Vagina (tissue), 2 donors: ENCODE measurements around the gene SLC24A3. TPM values are rescaled to one million over a fixed set of nuclear protein-coding genes. Genes with fewer than 3 reads are reported as not detected.

Experiments used
- DNase-seq, 2 donors: peaks; one replicate each; pipeline ENCODE4 v3.0.0-alpha.2; 2017; ENCODE audit errors: extremely low spot score in 2 of 2
- H3K27ac ChIP-seq: fragments of 200-600 bp; sonication (generic); one replicate; pipeline ENCODE4 v1.5.1; 2019
- H3K27me3 ChIP-seq: fragments of 200-600 bp; sonication (generic); one replicate; pipeline ENCODE4 v1.5.1; 2019
- H3K36me3 ChIP-seq, 2 donors: fragments of 200-600 bp; sonication (generic); one replicate each; pipeline ENCODE4 v1.5.1; 2017 to 2019
- H3K4me1 ChIP-seq: fragments of 200-600 bp; sonication (generic); one replicate; pipeline ENCODE4 v1.5.1; 2019
- H3K4me3 ChIP-seq, 2 donors: fragments of 200-600 bp; sonication (generic); 1 replicate in 1 of 2; 2 replicates in 1 of 2; pipeline ENCODE4 v1.5.1; 2016 to 2019
- H3K9me3 ChIP-seq: fragments of 200-600 bp; sonication (generic); one replicate; pipeline ENCODE4 v1.5.1; 2019
- CTCF ChIP-seq, 3 experiments: fragments of 450-650 bp in 2 of 3; fragments of 200-600 bp in 1 of 3; sonication (generic) in 1 of 3; IDR thresholded peaks; one replicate each; pipeline ENCODE4 v1.5.1; 2017 to 2019; ENCODE audit warnings: antibody characterized with exemption in 3 of 3, mild to moderate bottlenecking in 2 of 3, moderate library complexity in 2 of 3
- POLR2A ChIP-seq, 2 donors: fragments of 450-650 bp; IDR thresholded peaks; one replicate each; pipeline ENCODE4 v1.6.1; 2017; ENCODE audit warnings: antibody characterized with exemption in 2 of 2, mild to moderate bottlenecking in 2 of 2, moderate library complexity in 2 of 2
- POLR2AphosphoS5 ChIP-seq, 2 donors: sonication (generic); formaldehyde crosslinking; IDR thresholded peaks; one replicate each; pipeline ENCODE4 v1.9.0; 2017; ENCODE audit warnings: antibody characterized with exemption in 2 of 2, mild to moderate bottlenecking in 2 of 2, low read depth in 1 of 2; ENCODE audit not compliant: insufficient read depth in 1 of 2
- intact Hi-C: fragments of 100-400 bp; cut with DNase I; formaldehyde crosslinking; loops from one replicate; pipeline ENCODE4 v1.15.1; 2023
- total RNA-seq: library from RNA; depleted of rRNA; stranded (reverse); fragments of >200 nt; gene quantifications from one replicate; pipeline ENCODE4 v1.2.3, GENCODE V29; 2016

SLC24A3 gene
- total RNA-seq, 1 donor from 2014 or later, result 12.3 TPM

GRCh38 chr20:19408971-19409370 is 196.5 kb downstream of the SLC24A3 start:
- no peak overlapping the region for H3K4me3 ChIP-seq
- intact Hi-C loops, result no loop called here
- H3K9me3 ChIP-seq, result no peaks in the 10 kb centered on the region
- TF ChIP-seq CTCF (IDR thresholded peaks at IDR 0.05) (no peak), POLR2A (IDR thresholded peaks at IDR 0.05) (no peak), POLR2AphosphoS5 (IDR thresholded peaks at IDR 0.05; ENCODE audit: insufficient read depth in 1 of 2, low read depth in 1 of 2) (no peak)
- peaks cover 18% of the 10 kb centered on the region for H3K4me1 ChIP-seq
- no peaks in the 10 kb centered on the region for H3K36me3 ChIP-seq
- DNase-seq, result no peak
- H3K27ac ChIP-seq, result no peak overlapping the region
- no peaks in the 10 kb centered on the region for H3K27me3 ChIP-seq

GRCh38 chr20:19411811-19412210 is 199.4 kb downstream of the SLC24A3 start:
- H3K4me1 ChIP-seq, result peaks cover 4% of the 10 kb centered on the region
- no peak overlapping the region for H3K27ac ChIP-seq
- H3K9me3 ChIP-seq, result no peaks in the 10 kb centered on the region
- H3K27me3 ChIP-seq, result no peaks in the 10 kb centered on the region
- no peak overlapping the region for H3K4me3 ChIP-seq
- no peak for TF ChIP-seq POLR2A (IDR thresholded peaks at IDR 0.05)
- no peak for TF ChIP-seq POLR2AphosphoS5 (IDR thresholded peaks at IDR 0.05; ENCODE audit: insufficient read depth in 1 of 2, low read depth in 1 of 2)
- TF ChIP-seq CTCF (IDR thresholded peaks at IDR 0.05), result no peak
- intact Hi-C loops, result no loop called here
- H3K36me3 ChIP-seq, result no peaks in the 10 kb centered on the region
- DNase-seq, result no peak

- H3K9me3 ChIP-seq, result no peaks in the 10 kb centered on the region
- H3K36me3 ChIP-seq, result no peaks in the 10 kb centered on the region
- no peak overlapping the region for H3K27ac ChIP-seq
- intact Hi-C loops, result no loop called here
- H3K4me3 ChIP-seq, result no peak overlapping the region
- TF ChIP-seq POLR2A (IDR thresholded peaks at IDR 0.05) (no peak), POLR2AphosphoS5 (IDR thresholded peaks at IDR 0.05; ENCODE audit: insufficient read depth in 1 of 2, low read depth in 1 of 2) (no peak), CTCF (IDR thresholded peaks at IDR 0.05) (no peak)
- H3K27me3 ChIP-seq, result no peaks in the 10 kb centered on the region
- no peak for DNase-seq
- no peaks in the 10 kb centered on the region for H3K4me1 ChIP-seq
Measured at GRCh38 chr20:19412254-19412653, 199.8 kb downstream of the SLC24A3 start.

- Histone ChIP-seq H3K4me3 (no peak overlapping the region), H3K27me3 (no peaks in the 10 kb centered on the region), H3K9me3 (no peaks in the 10 kb centered on the region), H3K36me3 (no peaks in the 10 kb centered on the region), H3K4me1 (no peaks in the 10 kb centered on the region), H3K27ac (no peak overlapping the region)
- TF ChIP-seq POLR2A (IDR thresholded peaks at IDR 0.05) (no peak), POLR2AphosphoS5 (IDR thresholded peaks at IDR 0.05; ENCODE audit: insufficient read depth in 1 of 2, low read depth in 1 of 2) (no peak), CTCF (IDR thresholded peaks at IDR 0.05) (no peak)
- intact Hi-C loops, result no loop called here
- no peak for DNase-seq
Measured at GRCh38 chr20:19414600-19414999, 202.2 kb downstream of the SLC24A3 start.

- no peaks in the 10 kb centered on the region for H3K27me3 ChIP-seq
- no peak overlapping the region for H3K4me3 ChIP-seq
- TF ChIP-seq POLR2A (IDR thresholded peaks at IDR 0.05), result no peak
- no peak for TF ChIP-seq CTCF (IDR thresholded peaks at IDR 0.05)
- TF ChIP-seq POLR2AphosphoS5 (IDR thresholded peaks at IDR 0.05; ENCODE audit: insufficient read depth in 1 of 2, low read depth in 1 of 2), result no peak
- no peaks in the 10 kb centered on the region for H3K4me1 ChIP-seq
- intact Hi-C loops, result no loop called here
- H3K9me3 ChIP-seq, result no peaks in the 10 kb centered on the region
- no peaks in the 10 kb centered on the region for H3K36me3 ChIP-seq
- no peak overlapping the region for H3K27ac ChIP-seq
- DNase-seq, result no peak
Measured at GRCh38 chr20:19415786-19416185, 203.3 kb downstream of the SLC24A3 start.
